SK-N-MC (cell line): ENCODE results near the gene ORM2.
"Not testable (repeated sequence)": the region's sequence is repeated elsewhere in the genome, so short reads cannot be mapped to it uniquely, and the experiment has no call there.

Source experiments
- DNase-seq: peaks from one replicate; pipeline ENCODE4 v3.0.0-alpha.2; 2011; ENCODE audit warnings: low read depth, low spot score
- H3K27ac ChIP-seq: fragments of 200-600 bp; sonication (generic); 2 replicates; pipeline ENCODE4 v1.5.1; 2016; ENCODE audit warnings: mixed run types
- H3K36me3 ChIP-seq: fragments of 200-600 bp; sonication (generic); 2 replicates; pipeline ENCODE4 v1.6.1; 2017; ENCODE audit warnings: antibody characterized with exemption, low read length, mixed read lengths; ENCODE audit not compliant: insufficient read depth
- H3K4me3 ChIP-seq: fragments of 200-600 bp; sonication (generic); 2 replicates; pipeline ENCODE4 v1.5.1; 2016
- H3K9ac ChIP-seq: fragments of 200-600 bp; sonication (generic); 2 replicates; pipeline ENCODE4 v1.8.0; 2017; ENCODE audit warnings: mixed run types, mixed read lengths; ENCODE audit not compliant: insufficient read length
- H3K9me3 ChIP-seq: fragments of 200-600 bp; sonication (generic); 2 replicates; pipeline ENCODE4 v1.6.1; 2017; ENCODE audit warnings: low read depth, mild to moderate bottlenecking, antibody characterized with exemption, low read length, moderate library complexity, mixed read lengths
- EZH2 ChIP-seq: fragments of 200-600 bp; sonication (generic); IDR thresholded peaks from one replicate; pipeline ENCODE4 v1.6.1; 2017; ENCODE audit warnings: antibody characterized with exemption
- FOXP2 ChIP-seq: optimal IDR thresholded peaks from 2 replicates; pipeline ENCODE3; 2011; ENCODE audit warnings: mild to moderate bottlenecking, moderate library complexity; ENCODE audit not compliant: insufficient read depth; ENCODE audit errors: extremely low read length, control extremely low read depth
- POLR2AphosphoS5 ChIP-seq: IDR thresholded peaks from 2 replicates; pipeline ENCODE4 v1.6.1; 2012; ENCODE audit warnings: mild to moderate bottlenecking, low read depth, low read length, borderline replicate concordance

ORM2 gene

GRCh38 chr9:114324492-114324891 lies 5.2 kb upstream of the ORM2 start:
- no peak for DNase-seq
- TF ChIP-seq FOXP2 (no peak), POLR2AphosphoS5 (no peak), EZH2 (no peak)
- Histone ChIP-seq H3K36me3 (no peaks in the 10 kb centered on the region), H3K9me3 (no peaks in the 10 kb centered on the region), H3K27ac (no peak overlapping the region), H3K4me3 (no peak overlapping the region), H3K9ac (no peak overlapping the region)

- not testable (repeated sequence) for H3K36me3 ChIP-seq, H3K27ac ChIP-seq, DNase-seq, H3K9ac ChIP-seq, H3K4me3 ChIP-seq, H3K9me3 ChIP-seq
Measured at GRCh38 chr9:114324965-114325364, 4.7 kb upstream of the ORM2 start.

DNA sequence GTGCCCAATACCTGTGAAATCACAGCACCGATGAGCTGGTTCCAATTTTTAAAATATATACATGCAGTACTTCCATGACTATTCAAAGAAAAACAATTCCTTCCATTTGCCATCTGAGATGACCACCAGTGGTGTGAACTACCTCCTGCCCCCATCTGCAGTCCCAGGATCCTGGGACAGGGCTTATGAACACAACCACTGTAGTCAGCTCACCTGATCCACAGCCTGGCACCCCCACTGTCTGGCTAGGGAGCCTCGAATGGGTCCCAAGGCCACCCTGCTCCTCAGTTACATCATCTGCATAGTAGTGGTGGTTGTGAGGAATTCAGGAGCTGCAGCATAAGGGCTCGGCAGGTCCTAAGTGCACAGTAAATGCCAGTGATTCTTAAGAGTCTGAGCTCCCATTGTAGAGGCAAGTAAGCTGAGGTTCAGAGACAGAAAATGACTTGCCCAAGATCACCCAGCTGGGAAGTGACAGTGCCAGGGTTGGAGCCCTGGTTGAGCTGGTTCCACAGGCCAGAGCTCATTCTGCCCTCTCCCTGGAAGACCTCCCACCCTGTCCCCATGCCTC lies 3.9 kb upstream of the ORM2 start:
- H3K9ac ChIP-seq, H3K9me3 ChIP-seq, H3K36me3 ChIP-seq, DNase-seq, H3K27ac ChIP-seq, H3K4me3 ChIP-seq: not testable (repeated sequence)

DNA sequence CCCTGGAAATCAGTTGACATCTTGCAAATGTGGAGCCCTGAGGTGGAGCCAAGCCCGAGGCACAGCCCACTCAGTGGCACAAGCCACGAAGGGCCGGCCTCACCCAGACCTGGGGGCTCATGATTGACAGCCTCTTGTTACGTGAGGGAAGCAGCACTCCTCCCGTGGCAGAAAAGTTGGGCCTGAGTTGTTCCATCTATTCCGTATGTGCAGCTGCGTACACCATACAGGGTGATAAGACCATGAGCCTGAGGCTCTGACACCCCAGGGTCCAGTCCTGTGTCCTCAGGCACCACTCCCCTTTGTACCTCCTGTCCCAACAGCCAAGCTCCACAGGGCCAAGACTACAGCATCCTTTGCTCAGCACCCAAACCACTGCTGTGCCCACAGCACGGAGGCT lies 1.9 kb upstream of the ORM2 start:
- no peak overlapping the region for H3K9ac ChIP-seq
- H3K4me3 ChIP-seq, result no peak overlapping the region
- DNase-seq, result no peak
- no peaks in the 10 kb centered on the region for H3K9me3 ChIP-seq
- no peaks in the 10 kb centered on the region for H3K36me3 ChIP-seq
- TF ChIP-seq EZH2, result no peak
- TF ChIP-seq FOXP2, result no peak
- H3K27ac ChIP-seq, result no peak overlapping the region

DNA sequence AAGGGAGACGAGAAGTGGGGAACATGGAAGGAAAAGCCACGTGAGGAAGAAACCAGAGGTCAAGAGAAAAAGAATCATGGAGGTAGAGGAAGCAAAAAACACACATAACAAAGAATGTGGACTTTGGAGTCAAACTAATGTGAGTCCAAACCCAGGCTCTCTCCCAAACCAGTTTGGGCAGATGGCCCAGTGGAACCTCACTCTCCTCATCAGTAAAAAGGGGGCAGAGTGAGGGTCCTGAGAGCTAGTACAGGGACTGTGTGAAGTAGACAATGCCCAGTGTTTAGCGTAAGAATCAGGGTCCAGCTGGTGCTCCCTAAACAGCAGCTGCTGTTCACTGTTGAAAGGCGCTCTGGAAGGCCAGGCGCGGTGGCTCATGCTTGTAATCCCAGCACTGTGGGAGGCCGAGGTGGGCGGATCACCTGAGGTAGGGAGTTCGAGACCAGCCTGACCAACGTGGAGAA lies 1.3 kb upstream of the ORM2 start:
- H3K4me3 ChIP-seq, H3K9ac ChIP-seq, H3K9me3 ChIP-seq, H3K36me3 ChIP-seq, DNase-seq, H3K27ac ChIP-seq: not testable (repeated sequence)

DNA sequence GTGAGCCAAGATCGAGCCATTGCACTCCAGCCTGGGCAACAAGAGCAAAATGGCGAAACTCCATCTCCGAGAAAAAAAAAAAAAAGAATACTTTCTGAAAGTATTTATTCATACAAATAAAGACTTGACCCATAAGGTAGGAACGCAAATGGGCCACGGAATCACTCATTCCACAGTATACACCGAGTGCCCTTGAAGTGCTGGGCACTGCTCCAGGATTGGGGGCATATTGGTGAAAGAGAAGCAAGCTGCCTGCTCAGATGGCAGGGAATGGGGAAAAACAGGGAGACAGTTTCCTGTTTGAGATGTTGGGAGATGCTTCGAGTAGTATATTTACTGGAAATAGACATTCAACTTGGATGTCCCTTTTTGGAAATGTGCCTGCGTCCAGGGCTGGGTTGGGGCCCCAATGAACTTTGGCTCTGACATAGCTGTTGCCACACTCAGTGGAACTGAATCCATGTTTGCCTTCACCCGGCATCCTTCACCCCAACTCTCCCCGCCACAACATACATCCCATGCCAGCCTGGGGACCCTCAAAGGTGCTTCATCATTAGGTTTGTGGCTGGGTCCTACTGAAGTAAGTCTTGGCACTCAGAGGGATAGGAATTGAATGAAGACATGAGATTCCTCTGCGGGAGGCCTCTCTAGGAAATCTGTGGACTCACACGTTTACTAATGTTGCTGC lies 588 bp upstream of the ORM2 start:
- H3K9me3 ChIP-seq, DNase-seq, H3K27ac ChIP-seq, H3K9ac ChIP-seq, H3K4me3 ChIP-seq, H3K36me3 ChIP-seq: not testable (repeated sequence)

DNA sequence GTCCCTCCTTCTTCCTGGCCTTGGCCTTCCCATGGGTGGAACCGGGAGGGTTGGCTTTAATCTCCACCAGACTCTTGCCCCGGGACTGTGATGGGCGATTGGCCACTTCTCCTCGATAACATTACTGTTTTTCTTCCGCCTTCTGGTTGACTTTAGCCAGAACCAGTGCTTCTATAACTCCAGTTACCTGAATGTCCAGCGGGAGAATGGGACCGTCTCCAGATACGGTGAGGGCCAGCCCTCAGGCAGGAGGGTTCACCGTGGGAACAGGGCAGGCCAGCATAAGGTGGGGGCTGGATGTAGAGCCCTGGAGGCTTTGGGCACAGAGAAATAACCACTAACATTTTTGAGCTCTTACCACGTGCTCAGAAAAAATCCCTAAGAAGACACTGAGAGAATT lies 967 bp downstream of the ORM2 start:
- TF ChIP-seq FOXP2, result no peak
- no peak for TF ChIP-seq POLR2AphosphoS5
- TF ChIP-seq EZH2, result no peak
- no peak overlapping the region for H3K4me3 ChIP-seq
- no peaks in the 10 kb centered on the region for H3K36me3 ChIP-seq
- H3K9me3 ChIP-seq, result no peaks in the 10 kb centered on the region
- H3K9ac ChIP-seq, result no peak overlapping the region
- no peak overlapping the region for H3K27ac ChIP-seq
- DNase-seq, result no peak

GRCh38 chr9:114331229-114332195 lies 1.8 kb downstream of the ORM2 start:
- DNase-seq, H3K36me3 ChIP-seq, H3K9ac ChIP-seq, H3K9me3 ChIP-seq, H3K27ac ChIP-seq, H3K4me3 ChIP-seq: not testable (repeated sequence)

- H3K9me3 ChIP-seq, DNase-seq, H3K4me3 ChIP-seq, H3K27ac ChIP-seq, H3K36me3 ChIP-seq, H3K9ac ChIP-seq: not testable (repeated sequence)
Measured at GRCh38 chr9:114332474-114333040, 2.9 kb downstream of the ORM2 start.

DNA sequence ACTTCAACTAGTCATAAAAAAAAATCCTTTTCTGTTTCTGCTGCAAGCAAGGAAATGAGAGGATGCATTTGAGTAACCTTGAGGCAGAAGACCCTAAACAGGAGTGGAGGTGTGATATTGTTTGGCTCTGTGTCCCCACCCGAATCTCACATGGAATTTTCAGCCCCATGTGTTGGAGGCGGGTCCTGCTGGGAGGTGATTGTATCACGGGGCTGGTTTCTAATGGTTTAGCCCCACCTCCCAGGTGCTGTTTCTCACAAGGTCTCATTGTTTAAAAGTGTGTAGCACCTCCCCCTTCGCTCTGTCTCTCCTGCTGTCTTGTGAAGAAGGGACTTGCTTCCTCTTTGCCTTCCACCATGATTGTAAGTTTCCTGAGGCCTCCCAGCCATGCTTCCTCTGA lies 4.0 kb downstream of the ORM2 start:
- H3K36me3 ChIP-seq, H3K4me3 ChIP-seq, H3K9ac ChIP-seq, H3K9me3 ChIP-seq, DNase-seq, H3K27ac ChIP-seq: not testable (repeated sequence)
